Medulla oblongata (tissue), 1 donor: ENCODE data around the gene CUL4A.
"Not testable (repeated sequence)": the region's sequence is repeated elsewhere in the genome, so short reads cannot be mapped to it uniquely, and the experiment has no call there.

Experiments used
- DNase-seq: peaks from one replicate; pipeline ENCODE4 v3.0.0-alpha.2; 2015; ENCODE audit errors: extremely low spot score

Gene CUL4A

GRCh38 chr13:113209336-113209758, at the start of gene CUL4A:
Gene CUL4A, plus strand, starts transcription at chr13:113209613. Its CDS starts 15 bp downstream, at chr13:113209628.
- DNase-seq: peak; percentile 68

DNA sequence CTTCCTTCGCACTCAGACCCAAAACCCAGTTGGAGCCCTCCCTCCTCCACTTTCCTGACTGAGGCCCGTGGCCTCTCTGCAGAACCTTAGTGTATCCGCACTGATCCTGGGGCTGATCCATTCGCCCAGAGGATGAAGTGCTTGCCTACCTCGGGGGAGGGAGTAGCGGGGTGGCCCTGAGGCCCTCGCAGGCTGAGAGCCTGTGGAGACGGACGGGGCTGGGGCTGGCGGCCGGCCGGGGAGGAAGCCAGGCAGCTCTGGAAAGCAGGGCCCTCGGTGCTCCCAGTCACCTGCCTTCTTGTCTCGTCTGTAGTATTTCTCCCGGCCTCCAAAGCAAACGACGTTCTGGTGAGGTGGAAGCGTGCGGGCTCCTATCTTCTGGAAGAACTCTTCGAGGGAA, 49.7 kb upstream of the CUL4A start:
- DNase-seq: no peak

DNA sequence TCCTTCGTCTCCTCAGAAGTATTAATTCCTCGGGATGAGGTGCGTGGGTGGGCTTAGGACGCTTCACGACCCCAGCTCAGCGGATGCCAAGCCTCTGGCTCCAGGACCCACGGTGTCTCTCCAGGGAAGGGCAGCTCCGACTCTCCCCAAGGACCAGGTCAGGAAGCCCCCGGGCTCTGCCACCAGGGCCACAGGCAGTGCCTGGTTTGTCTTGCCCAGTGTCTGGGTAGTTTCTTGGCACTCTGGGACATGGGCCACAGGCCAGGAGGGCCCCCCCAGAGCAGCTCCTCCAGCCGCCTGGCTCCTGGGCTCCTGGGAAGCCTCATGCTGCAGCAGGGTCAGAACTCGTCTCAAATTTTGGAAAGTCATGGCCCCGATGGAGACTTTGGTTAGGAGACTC, 48.4 kb upstream of the CUL4A start:
- DNase-seq: no peak

DNA sequence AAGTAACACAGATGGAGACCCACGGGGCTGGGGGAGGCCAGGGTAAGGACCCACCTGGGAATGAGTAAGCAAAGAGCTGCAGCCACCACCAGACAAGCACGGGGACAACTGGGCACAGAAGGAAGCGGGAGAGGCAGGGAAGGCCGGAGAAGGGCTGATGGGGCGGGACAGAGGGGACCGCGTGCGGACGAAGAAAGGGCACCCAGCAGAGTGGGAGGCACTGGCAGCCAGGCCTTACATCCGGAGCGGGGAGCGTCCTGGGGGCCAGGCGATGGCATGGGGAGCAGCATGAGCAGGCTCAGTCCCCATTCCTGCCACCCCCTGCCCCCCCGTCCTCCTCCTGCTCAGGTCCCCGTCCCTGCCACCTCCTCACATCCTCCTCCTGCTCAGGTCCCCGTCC, 48.0 kb upstream of the CUL4A start:
- DNase-seq: no peak

DNA sequence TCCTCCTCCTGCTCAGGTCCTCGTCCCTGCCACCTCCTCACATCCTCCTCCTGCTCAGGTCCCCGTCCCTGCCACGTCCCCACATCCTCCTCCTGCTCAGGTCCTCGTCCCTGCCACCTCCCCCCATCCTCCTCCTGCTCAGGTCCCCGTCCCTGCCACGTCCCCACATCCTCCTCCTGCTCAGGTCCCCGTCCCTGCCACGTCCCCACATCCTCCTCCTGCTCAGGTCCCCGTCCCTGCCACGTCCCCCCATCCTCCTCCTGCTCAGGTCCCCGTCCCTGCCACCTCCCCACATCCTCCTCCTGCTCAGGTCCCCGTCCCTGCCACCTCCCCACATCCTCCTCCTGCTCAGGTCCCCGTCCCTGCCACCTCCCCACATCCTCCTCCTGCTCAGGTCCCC, 47.4 kb upstream of the CUL4A start:
- DNase-seq: not testable (repeated sequence)

GRCh38 chr13:113162783-113163685, 46.4 kb upstream of the CUL4A start:
- DNase-seq: no peak

DNA sequence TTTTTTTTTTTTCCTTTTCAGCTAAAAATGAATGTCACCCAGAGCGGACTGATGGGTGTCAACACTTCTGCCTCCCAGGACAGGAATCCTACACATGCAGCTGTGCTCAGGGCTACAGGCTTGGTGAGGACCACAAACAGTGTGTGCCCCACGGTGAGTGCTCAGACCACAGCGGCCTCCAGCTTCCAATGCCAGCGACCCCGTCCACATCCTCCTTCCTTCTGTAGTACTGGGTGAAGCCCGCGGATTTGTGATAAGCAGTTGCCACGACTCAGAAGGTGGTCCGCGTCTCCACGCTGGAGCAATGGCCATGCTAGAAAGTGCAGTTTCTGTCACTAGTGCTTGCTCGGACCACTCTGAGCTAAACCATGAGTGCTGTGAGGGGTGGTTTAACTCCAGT, 44.9 kb upstream of the CUL4A start:
- no peak for DNase-seq

- DNase-seq: no peak
Observed at GRCh38 chr13:113166266-113166665, 43.1 kb upstream of the CUL4A start.

GRCh38 chr13:113166681-113167080, 42.7 kb upstream of the CUL4A start:
- no peak for DNase-seq

DNA sequence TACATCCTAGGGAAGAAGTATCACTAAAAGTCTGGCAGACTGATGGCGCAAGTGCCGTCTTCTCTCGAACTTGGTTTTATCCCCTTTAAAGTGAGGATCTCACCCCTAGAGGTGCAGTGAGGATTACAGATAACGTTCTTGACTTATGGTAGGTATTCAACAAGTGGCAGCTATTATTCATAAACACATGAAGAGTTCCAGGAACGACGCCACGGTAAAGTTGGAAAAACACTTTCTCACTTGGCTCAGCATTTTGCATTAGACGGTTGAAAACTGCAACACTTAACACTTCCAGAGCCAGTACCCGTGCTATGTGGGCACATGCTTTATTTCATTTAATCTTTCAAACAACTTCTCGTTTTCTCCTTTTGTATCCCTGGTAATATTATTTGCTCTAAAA, 42.3 kb upstream of the CUL4A start:
- no peak for DNase-seq

GRCh38 chr13:113167575-113167974, 41.8 kb upstream of the CUL4A start:
- no peak for DNase-seq

DNA sequence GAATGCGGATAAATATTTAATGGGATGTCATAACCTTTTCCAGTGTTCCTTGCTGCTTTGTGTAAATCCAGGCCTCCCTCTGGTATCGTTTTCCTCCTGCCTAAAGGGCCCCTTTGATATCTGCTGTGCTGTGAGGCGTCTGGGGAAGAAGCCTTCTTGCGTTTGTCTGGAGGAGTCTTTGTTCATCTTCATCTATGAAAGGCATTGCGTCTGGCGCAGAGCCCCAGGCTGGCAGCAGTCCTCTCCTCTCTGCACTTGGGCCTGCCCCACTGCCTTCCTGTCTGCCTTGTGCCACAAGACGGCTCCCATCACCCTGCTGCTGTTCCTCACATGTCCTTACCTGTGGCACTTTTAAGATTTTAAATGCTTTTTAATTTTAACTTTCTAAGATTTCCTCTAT, 41.2 kb upstream of the CUL4A start:
- no peak for DNase-seq

- no peak for DNase-seq
Observed at GRCh38 chr13:113169277-113170272, 39.8 kb upstream of the CUL4A start.

DNA sequence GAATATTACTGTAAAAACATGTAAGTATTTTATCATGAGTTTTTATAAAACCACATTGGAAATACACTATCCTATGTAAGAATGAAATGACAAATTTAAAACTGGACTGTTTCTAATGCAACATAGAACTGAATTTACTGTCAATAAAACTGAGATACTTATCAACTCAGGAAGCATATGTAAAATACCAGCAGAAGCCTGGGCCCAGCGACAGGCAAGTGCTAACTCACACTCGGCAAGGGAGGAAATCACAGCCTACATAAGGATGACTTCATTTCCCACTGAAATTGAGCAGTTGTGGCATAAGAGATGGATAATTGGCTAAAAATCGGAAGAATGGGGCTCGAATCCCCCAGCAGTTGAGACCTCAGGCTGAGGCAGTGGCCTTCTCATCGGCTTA, 38.9 kb upstream of the CUL4A start:
- DNase-seq: no peak

DNA sequence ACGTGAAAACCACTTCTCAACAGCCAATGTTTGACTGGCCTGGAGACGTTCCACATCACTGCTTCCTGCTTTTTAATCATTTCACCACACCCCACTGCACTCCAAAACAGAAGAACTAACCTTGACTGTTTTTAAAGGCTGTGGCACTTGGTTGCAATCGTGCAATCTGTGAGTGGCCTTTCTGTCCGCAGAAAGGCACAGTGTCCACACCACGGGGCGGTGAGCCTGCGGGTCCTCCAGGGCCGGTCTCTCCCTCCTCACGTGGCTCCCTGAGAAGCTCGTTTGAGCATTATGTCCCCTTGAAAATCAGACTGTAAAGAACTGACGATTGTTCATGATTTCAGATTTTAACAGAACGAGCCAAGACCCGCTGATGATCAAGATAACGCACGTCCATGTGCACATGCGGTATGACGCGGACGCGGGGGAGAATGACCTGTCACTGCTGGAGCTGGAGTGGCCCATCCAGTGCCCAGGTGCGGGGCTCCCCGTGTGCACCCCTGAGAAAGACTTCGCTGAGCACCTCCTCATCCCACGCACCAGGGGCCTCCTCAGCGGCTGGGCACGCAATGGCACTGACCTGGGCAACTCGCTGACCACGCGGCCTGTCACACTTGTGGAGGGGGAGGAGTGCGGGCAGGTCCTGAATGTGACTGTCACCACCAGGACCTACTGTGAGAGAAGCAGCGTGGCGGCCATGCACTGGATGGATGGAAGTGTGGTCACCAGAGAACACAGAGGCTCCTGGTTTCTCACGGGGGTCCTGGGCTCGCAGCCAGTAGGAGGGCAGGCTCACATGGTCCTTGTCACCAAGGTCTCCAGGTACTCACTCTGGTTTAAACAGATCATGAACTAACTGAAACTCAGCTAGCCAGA, 37.9 kb upstream of the CUL4A start:
- DNase-seq: no peak

DNA sequence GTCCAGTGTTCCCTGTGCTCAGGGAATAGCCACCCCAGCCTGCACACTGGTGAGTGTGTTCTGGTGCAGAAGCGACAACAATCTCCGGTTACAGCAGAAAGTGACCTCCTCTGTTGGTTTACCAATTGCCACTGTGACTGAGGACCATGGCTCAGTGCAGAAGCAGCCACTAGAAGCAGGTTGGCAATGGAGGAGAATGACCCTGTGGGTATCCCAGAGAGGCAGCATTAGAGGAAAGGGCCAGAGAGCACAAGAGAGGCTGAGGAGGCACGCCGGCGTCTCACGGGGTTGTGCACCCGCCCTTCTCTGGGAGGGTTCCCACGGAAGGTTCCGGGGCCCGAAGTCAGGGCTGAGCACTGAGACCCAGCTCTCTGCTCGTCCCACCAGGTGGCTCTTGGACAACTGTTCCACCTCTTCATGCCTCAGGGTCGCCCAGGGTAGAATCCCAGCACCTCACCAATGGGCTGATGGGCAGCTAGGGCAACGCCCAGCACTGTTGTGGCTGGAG, 36.9 kb upstream of the CUL4A start:
- no peak for DNase-seq

- DNase-seq: no peak
Observed at GRCh38 chr13:113176280-113176679, 33.1 kb upstream of the CUL4A start.

DNA sequence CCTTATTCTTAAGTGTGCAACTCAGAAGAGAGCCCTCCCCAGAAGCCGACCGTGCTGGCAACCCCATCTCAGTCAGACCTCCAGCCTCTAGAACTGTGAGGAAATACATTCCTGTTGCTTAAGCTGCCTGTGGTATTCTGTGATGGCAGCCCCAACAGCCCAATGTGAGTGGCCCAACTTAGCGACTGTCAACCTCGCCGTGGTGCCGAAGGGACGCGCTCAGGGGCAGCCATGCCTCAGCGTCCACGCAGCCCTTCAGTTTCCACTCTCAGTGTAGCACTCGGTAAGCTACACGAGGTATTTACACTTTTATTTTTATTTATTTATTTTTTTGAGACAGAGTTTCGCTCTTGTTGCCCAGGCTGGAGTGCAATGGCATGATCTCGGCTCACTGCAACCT, 32.6 kb upstream of the CUL4A start:
- no peak for DNase-seq

DNA sequence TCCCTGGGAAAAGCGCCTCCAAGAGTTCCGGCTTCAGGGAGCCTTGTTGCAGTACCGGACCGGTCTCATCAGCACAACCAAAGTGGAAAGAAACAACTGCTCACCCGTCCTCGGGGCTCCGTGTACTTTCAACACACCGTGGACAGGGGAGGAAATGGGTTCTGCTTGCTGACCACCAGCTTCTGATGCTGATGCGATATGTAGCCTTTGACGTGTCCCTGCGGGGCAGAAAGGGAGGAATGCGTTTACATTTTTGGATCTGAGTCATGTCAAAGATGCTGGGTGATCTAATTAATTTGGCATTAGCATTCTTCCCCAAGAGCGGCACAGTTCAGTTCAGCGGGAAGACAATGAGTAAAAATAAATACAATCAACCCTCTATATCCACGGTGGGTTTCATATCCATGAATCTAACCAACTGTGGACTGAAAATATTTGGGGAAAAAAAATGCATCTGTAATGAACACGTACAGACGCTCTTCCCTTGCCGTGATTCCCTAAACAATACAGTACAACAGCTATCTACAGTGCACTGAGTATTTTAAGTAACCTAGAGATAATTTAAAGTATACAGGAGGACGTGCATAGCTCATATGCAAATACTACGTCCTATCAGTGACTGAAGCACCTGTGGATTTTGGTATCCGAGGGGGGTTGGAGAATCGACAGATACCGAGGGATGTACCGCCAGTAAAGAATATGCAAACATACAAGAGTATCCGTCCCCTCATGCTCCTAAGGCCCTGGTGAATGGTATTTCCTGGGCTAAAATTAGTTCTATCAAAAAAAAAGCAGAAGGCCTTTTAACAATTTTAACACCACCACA, 31.1 kb upstream of the CUL4A start:
- no peak for DNase-seq

DNA sequence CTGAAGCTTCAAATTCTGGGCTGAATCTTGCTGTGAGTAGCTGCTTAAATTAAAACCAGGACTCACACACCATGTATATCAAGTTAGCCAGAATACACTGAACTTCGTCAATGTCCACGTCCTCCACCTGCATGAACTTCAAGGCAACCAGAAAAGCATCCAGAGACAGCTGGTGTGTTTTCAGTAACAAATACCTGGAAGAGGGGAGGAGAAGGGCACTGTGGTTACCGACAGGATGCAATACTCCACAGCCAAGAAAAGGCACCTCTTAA, 30.6 kb upstream of the CUL4A start:
- no peak for DNase-seq
